Right forelimb (tissue), 1 donor: ENCODE data around the gene FREM1.
"Not testable (repeated sequence)": the region's sequence is repeated elsewhere in the genome, so short reads cannot be mapped to it uniquely, and the experiment has no call there.

Source experiments
- DNase-seq: peaks from one replicate; pipeline ENCODE4 v3.0.0-alpha.2; 2018

The FREM1 gene, protein sequence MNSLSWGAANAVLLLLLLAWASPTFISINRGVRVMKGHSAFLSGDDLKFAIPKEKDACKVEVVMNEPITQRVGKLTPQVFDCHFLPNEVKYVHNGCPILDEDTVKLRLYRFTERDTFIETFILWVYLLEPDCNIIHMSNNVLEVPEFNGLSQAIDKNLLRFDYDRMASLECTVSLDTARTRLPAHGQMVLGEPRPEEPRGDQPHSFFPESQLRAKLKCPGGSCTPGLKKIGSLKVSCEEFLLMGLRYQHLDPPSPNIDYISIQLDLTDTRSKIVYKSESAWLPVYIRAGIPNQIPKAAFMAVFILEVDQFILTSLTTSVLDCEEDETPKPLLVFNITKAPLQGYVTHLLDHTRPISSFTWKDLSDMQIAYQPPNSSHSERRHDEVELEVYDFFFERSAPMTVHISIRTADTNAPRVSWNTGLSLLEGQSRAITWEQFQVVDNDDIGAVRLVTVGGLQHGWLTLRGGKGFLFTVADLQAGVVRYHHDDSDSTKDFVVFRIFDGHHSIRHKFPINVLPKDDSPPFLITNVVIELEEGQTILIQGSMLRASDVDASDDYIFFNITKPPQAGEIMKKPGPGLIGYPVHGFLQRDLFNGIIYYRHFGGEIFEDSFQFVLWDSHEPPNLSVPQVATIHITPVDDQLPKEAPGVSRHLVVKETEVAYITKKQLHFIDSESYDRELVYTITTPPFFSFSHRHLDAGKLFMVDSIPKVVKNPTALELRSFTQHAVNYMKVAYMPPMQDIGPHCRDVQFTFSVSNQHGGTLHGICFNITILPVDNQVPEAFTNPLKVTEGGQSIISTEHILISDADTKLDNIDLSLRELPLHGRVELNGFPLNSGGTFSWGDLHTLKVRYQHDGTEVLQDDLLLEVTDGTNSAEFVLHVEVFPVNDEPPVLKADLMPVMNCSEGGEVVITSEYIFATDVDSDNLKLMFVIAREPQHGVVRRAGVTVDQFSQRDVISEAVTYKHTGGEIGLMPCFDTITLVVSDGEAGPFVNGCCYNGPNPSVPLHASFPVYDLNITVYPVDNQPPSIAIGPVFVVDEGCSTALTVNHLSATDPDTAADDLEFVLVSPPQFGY (N-terminal part only)

GRCh38 chr9:14909961-14910805, at the start of gene FREM1:
TSS of gene FREM1 (minus strand) at chr9:14910428. CDS start at chr9:14868977, 41,451 bp downstream.
- peak; percentile 80 for DNase-seq

- DNase-seq = no peak
Observed at GRCh38 chr9:14958989-14959388, 48.8 kb upstream of the FREM1 start.

DNA sequence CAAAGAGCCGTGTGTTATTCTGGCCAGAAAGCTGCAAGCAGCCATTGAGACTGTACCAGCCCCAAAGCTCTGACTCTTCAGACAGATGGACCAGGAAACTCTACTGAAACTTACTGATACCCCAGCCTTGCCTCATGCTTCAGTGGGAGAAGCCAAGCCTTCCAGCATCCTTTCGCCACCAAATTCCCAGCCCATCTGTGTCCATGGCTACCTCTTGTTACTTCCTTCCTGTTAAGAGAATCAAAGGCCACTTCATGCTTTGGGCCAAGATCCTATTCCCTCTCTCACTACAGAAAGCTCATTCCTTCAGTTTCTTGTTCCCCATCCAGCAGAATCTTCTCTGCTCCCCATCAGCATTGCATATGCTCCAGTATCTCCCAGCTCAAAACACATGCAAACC, 46.9 kb upstream of the FREM1 start:
- DNase-seq = no peak

DNA sequence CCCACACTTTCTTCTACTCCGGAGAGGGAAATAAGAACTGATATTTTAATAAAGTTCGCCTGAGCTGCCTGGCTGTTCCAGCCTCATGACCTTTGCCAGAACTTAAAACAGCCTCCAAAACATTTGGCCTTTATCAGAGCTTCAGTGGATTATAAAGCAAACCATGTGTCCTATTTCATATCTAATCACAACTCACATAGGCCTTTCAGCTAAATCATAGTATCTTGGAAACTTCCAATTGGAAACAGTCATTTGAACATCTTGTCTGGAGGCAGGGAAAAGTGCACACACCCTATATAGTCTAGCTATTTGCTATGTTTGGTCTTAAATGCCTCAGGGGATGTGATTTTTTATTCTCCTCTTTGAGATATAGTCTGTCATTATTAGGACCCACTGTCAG, 46.0 kb upstream of the FREM1 start:
- DNase-seq = no peak

DNA sequence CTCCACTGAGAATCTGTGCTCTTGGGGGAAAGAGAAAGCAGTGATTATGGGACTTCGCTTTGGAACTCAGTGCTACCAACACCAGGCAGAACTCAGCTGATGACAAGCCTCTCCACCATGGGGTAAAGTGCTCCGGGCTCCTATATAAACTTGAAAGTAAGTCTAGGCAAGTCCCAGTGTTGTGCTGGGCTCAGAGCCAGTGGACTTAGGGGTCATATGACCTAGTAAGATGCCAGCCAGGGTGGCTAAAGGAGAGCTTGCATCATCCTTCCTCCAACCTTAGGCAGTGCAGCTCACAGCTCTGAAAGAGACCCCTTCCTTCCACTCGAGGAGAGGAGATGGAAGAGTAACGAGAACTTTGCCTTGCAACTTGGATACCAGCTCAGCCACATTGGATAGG, 35.1 kb upstream of the FREM1 start:
- DNase-seq = no peak

- DNase-seq = no peak
Observed at GRCh38 chr9:14941501-14942405, 31.5 kb upstream of the FREM1 start.

DNA sequence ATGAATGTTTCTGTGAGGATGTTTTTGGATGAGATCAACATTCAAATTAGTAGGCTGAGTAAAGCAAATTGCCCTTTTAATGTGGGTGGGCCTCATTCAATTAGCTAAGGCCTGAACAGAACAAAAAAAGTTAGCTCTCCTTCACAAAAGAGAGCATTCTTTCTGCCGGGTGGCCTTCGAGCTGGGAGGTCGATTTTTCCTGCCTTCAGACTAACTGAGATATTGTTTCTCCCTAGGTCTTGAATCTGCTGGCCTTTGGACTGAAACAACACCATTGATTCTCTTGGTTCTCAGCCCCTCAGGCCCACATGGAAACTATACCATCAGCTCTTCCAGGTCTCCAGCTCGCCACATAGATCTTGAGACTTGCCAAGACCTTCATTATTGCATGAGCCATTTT, 29.1 kb upstream of the FREM1 start:
- DNase-seq = no peak

GRCh38 chr9:14937216-14937615, 27.0 kb upstream of the FREM1 start:
- no peak for DNase-seq

- no peak for DNase-seq
Observed at GRCh38 chr9:14936491-14936890, 26.3 kb upstream of the FREM1 start.

- no peak for DNase-seq
Observed at GRCh38 chr9:14935964-14936363, 25.7 kb upstream of the FREM1 start.

- DNase-seq = no peak
Observed at GRCh38 chr9:14935106-14935751, 25.0 kb upstream of the FREM1 start.

DNA sequence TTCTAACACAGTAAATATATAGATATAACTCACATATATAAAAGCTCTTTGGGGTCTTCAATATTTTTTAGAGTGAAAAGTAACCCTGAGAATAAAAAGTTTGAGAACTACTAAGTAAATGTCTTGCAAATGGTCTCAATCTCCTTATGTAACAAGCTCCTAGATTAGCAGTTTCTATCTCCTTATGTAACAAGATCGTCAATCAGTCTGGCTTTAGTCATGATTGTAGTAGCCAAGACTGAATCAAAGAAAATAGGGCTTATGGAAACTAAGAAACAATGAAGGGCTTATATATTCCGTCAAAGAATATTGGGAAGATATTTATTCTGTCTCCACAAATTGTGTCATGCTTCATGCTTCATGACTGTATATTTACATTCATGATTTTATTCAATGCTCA, 22.4 kb upstream of the FREM1 start:
- DNase-seq = no peak

DNA sequence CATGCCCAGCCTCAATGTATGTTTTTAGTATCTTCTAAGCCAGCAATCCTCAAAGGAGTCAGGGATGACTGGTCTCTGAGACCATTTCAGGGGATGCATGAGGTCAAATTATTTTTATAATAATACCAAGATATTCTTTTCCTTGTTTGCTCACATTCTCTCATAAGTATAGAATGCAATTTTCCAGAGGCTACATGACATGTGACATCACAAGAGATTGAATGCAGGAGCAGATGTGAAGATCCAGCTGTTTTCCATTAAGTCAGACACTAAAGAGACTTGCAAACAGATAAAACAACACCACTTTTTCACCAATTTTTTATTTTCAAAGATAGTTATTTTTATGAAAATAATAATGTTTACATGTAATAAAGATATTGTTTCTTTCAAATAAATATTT, 22.0 kb upstream of the FREM1 start:
- DNase-seq = no peak

GRCh38 chr9:14926941-14927624, 16.9 kb upstream of the FREM1 start:
- no peak for DNase-seq

GRCh38 chr9:14924230-14925219, 14.3 kb upstream of the FREM1 start:
- DNase-seq = no peak

GRCh38 chr9:14923701-14924100, 13.5 kb upstream of the FREM1 start:
- no peak for DNase-seq

DNA sequence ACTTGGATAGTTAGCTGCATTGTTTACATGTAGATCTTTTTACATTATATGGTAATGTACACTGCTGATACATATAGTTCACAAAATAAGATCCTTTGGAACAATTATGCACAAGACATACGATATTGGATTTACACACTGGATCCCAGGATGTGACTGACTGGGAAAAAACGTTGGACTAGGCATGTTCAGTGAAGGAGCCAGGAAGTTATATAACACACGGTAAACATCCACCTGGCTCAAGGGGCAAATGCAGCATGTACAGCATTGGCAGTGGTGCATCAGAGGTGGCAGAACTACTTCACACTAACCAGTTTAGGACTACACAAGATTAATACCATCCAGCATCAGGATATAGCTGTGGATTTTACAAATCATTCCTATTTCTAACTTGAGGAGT, 10.6 kb upstream of the FREM1 start:
- DNase-seq = not testable (repeated sequence)

- DNase-seq = no peak
Observed at GRCh38 chr9:14913366-14913765, 3.1 kb upstream of the FREM1 start.

DNA sequence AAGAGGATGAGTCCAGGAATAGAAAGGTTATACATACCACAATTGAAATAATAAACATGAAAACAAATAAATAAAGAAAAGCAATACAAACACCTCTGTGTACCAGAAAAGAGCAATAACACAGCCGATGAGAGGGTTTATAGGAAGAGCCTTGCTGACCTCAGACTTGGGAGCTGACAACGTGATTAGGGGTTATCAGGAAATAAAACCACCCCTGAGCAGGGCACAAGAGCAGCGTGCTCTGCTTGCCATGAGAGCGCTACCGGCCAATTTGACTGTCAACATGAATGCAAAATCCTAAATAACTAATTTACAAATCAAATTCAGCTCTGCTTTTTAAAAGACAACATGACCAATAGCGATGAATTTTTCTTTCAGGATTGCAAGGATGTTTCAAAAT, 2.6 kb upstream of the FREM1 start:
- DNase-seq = no peak
